NCI-H82 treated with DMSO at 0.1 percent for 48 hours (cell line): ENCODE measurements around the gene MYOF.

ENCODE experiments used
- DNase-seq: peaks from one replicate; lab custom pipeline; 2025; ENCODE audit not compliant: unreplicated experiment; lab: John Stamatoyannopoulos, UW

The MYOF gene

DNA sequence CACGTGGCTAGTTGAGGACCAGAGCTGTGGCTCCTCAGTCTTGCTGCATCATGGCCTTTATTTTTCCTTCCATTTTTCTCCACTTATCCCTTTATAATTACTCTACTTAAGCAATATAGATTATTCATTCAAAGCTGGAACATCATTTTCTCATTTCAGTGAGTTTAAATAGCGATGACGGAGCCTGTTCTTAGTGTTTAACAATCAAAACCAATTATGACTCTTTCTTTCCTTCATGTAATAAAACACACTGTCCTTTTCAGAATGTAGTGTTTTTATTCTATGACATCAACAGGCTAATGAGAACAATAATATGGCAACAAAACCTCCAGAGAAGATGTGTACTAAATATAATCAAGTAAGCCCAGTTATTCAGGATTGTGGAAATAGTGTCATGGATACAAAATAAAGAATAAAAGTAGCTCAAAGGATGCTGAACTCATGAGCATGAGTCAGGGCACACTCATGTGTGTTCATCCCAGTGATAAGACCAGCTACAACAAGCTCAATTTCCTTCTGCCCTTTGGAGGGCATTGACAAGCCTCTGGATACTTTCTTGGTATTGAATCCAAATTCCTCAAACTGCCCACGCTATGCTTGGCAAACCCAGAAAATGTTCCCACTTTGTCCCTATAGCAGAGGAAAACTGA is 220.0 kb downstream of the MYOF start:
- DNase-seq = no peak

DNA sequence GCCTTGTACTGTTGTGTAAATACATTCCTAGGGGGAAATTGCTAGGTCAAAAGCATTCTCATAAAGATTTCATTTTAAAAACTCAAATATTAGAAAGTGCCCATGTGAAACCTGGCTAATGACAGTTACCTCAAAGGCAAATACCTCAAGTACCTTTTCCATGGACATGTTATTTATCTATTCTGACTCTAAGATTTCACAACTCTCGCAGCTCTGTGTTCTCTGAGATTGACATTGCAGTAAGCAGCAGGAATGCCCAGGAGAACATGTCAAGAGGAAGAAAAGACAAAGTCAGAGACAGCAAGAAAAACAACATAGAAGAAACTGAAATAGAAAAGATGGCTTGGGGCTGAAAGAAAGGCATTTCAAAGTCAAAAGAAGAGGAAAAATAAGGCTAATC is 221.0 kb downstream of the MYOF start:
- no peak for DNase-seq

DNA sequence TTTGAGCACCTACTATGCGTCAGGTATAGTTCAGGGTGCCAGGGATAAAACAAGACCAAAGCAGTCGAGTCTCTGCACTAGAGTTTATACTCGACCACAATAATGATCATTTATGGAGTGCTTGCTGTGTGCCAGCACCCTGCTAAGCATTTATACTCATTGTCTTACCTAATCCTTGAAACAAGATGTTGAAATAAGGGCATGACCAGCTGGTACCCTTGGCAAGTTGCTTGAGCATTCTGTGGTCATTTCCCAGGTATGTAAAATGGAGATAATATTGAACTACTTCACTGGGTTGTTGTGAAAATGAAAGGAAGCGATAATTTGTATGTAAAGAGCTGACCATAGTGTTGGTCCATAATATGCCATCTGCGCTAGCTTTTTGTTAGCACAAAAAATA is 223.0 kb downstream of the MYOF start:
- no peak for DNase-seq
